Thyroid gland (tissue), 4 donors: Measurements from ENCODE around the gene BCL11B. TPM values are rescaled to one million over a fixed set of nuclear protein-coding genes. Genes with fewer than 3 reads are reported as not detected.
A peak's percentile ranks its signal among the peaks of the same experiment; 100 is the strongest.
"Not testable (repeated sequence)": the region's sequence is repeated elsewhere in the genome, so short reads cannot be mapped to it uniquely, and the experiment has no call there.

Experiments
- DNase-seq, 2 donors: peaks; one replicate each; pipeline ENCODE4 v3.0.0-alpha.2; 2019
- H3K27ac ChIP-seq, 3 donors: fragments of 200-600 bp; sonication (generic); 1 replicate in 2 of 3; 2 replicates in 1 of 3; pipeline ENCODE4 v1.5.1; 2016 to 2019; ENCODE audit warnings: mild to moderate bottlenecking in 1 of 3, moderate library complexity in 1 of 3
- H3K27me3 ChIP-seq: fragments of 200-600 bp; sonication (generic); one replicate; pipeline ENCODE4 v1.5.1; 2019
- H3K36me3 ChIP-seq, 2 donors: fragments of 200-600 bp; sonication (generic); one replicate each; pipeline ENCODE4 v1.5.1; 2016 to 2019
- H3K4me1 ChIP-seq, 2 donors: fragments of 200-600 bp; sonication (generic); one replicate each; pipeline ENCODE4 v1.5.1; 2017 to 2019
- H3K4me3 ChIP-seq, 3 donors: fragments of 200-600 bp; sonication (generic); replicated peaks in 1 of 3; 1 replicate in 2 of 3; 2 replicates in 1 of 3; pipeline ENCODE4 v1.5.1; 2016; ENCODE audit warnings: mild to moderate bottlenecking in 1 of 3
- H3K9me3 ChIP-seq: fragments of 200-600 bp; sonication (generic); one replicate; pipeline ENCODE4 v1.5.1; 2017
- POLR2A ChIP-seq, 2 donors: fragments of 450-650 bp; IDR thresholded peaks; one replicate each; pipeline ENCODE4 v1.6.1; 2017; ENCODE audit warnings: antibody characterized with exemption in 2 of 2, mild to moderate bottlenecking in 2 of 2, moderate library complexity in 1 of 2
- WGBS, 2 donors: methylation state at CpG; one replicate each; pipeline ENCODE4 v1.1.5; 2017; 5-methylcytosine and 5-hydroxymethylcytosine counted together
- intact Hi-C: fragments of 100-400 bp; cut with DNase I; formaldehyde crosslinking; loops from one replicate; pipeline ENCODE4 v1.15.1; 2023
- total RNA-seq, 4 donors: library from RNA; depleted of rRNA; stranded (reverse); fragments of >200 nt; gene quantifications; one replicate each; pipeline ENCODE4 v1.2.3, GENCODE V29; 2016
- TF ChIP-seq, protein P1 (sequence below), 6 experiments: fragments of 200-600 bp in 3 of 6; fragments of 450-650 bp in 3 of 6; sonication (generic) in 3 of 6; IDR thresholded peaks; one replicate each; pipeline ENCODE4 v1.5.1; 2016 to 2019; ENCODE audit warnings: antibody characterized with exemption in 6 of 6, mild to moderate bottlenecking in 2 of 6, inconsistent platforms in 1 of 6, moderate library complexity in 1 of 6

BCL11B gene
- total RNA-seq, 4 donors from 2014 or later, result 0.81 to 4.3 (median 2.3) TPM

DNA sequence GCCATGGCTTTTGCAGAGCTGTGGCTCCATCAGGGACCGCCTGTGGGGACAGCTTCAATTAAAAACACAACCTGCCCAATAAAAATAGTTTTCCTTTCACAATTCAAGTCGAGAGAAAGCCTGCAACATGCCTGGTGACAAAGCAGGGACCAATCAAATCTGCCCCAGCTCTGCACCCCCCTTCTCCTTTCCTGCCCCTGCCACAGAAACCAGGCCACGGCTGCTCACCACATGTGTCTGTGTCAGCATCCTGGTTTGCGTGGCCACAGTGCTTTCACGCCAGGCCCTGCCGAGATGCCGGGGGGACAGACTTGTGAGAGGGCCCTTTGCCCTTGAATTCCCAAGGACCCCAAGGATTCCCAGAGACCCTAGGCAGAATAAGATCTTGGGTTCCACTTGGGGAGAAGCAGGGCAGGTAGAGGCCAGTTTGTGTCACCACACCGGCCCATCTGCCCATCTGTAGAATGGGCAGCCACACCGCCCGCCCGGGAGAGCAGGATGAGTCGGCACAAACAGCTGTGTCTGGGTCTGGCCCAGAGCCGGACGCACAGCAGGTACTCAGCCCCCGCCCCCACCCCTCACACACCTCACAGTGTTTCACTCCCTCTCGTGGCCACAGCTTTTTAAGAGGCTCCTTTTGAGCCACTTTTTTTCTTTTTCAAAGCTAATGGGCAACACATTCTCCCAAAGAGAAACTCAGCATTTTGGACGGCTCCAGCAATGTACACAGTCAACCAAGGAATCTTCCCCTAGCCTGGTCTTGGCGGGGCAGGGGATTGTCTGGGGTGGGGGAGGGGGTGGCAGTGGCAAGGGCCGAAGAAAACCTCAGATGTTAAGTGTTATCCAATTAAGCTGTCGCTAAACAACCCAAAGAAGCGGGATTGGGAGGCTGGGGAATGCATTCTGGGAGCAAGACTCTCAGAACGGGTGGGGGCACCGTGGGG lies 41.5 kb downstream of the BCL11B start:
- Histone ChIP-seq H3K9me3 (no peaks in the 10 kb centered on the region), H3K4me3 (peak overlapping the region in 1 of 3 donors; percentile 36), H3K27ac (peak overlapping the region; percentile 58 to 77 (median 69)), H3K4me1 (peaks cover 13 to 33% of the 10 kb centered on the region in 2 donors), H3K36me3 (no peaks in the 10 kb centered on the region), H3K27me3 (no peaks in the 10 kb centered on the region)
- 32 to 45% methylated on average over 23 of the region's 23 CpGs for WGBS, 2 donors
- DNase-seq, result peak; percentile 80 to 86
- intact Hi-C loops, result loop anchor here (10.0 kb wide), 1 partner anchor 326 kb away; no protein-coding TSS in a partner anchor
- TF ChIP-seq POLR2A (IDR thresholded peaks at IDR 0.05), result no peak
- TF ChIP-seq, protein P1, sequence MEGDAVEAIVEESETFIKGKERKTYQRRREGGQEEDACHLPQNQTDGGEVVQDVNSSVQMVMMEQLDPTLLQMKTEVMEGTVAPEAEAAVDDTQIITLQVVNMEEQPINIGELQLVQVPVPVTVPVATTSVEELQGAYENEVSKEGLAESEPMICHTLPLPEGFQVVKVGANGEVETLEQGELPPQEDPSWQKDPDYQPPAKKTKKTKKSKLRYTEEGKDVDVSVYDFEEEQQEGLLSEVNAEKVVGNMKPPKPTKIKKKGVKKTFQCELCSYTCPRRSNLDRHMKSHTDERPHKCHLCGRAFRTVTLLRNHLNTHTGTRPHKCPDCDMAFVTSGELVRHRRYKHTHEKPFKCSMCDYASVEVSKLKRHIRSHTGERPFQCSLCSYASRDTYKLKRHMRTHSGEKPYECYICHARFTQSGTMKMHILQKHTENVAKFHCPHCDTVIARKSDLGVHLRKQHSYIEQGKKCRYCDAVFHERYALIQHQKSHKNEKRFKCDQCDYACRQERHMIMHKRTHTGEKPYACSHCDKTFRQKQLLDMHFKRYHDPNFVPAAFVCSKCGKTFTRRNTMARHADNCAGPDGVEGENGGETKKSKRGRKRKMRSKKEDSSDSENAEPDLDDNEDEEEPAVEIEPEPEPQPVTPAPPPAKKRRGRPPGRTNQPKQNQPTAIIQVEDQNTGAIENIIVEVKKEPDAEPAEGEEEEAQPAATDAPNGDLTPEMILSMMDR (IDR thresholded peaks at IDR 0.05), result peak in 4 of 6 experiments; percentile 19 to 73 (median 48)

DNA sequence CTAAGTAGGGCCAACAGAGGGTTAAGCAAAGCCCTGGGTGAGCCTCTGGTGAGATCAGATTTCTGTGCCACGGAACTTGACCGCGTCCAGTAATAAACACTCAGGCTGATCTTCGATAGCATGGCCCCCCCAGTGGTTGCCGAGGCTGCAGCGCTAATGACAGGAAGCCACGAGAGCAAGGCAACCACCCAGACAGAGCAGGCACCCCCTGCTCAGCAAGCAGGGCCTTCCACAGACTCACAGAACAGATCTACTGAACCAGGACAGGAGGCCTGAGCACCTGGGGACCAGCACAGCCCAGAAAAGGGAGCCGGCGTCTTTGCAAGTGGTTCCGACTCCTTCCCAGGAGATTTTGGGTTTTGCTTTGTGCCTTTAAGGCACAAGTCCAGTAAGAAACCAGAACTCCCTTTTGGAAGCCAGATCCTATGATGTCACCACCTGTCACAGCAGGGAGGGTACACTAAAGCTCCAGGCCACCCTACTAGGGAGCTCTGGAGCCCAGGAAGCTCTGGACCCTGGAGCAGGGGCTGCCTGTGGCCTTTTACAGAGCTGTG lies 42.3 kb downstream of the BCL11B start:
- Histone ChIP-seq H3K9me3 (no peaks in the 10 kb centered on the region), H3K27me3 (no peaks in the 10 kb centered on the region), H3K27ac (peak overlapping the region; percentile 58 to 77 (median 69)), H3K4me3 (no peak overlapping the region), H3K4me1 (peaks cover 13 to 33% of the 10 kb centered on the region in 2 donors), H3K36me3 (no peaks in the 10 kb centered on the region)
- TF ChIP-seq POLR2A (IDR thresholded peaks at IDR 0.05), result no peak
- TF ChIP-seq, protein P1 (IDR thresholded peaks at IDR 0.05), result no peak
- WGBS, 2 donors, result 29 to 43% methylated on average over 6 to 9 of the region's 10 CpGs
- intact Hi-C loops, result loop anchor here (10.0 kb wide), 1 partner anchor 325 kb away; no protein-coding TSS in a partner anchor
- peak; percentile 52 to 55 for DNase-seq

DNA sequence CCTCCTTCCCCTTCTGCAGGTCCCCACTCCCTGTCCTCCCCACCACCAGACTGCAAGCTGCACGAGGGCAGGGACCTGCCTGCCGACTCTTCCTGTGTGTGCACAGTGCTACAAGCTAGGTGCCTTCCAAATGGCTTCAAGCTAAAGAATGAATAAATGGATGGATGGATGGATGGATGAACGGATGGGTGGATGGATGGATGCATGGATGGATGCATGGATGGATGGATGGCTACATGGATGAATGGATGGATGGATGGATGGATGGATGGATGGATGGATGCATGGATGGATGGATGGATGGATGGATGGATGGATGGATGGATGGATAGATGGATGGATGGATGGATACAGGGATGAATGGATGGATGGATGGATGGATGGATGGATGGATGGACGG lies 43.2 kb downstream of the BCL11B start:
- not testable (repeated sequence) for H3K27me3 ChIP-seq, DNase-seq
- 88 to 96% methylated on average over 4 of the region's 4 CpGs for WGBS, 2 donors

DNA sequence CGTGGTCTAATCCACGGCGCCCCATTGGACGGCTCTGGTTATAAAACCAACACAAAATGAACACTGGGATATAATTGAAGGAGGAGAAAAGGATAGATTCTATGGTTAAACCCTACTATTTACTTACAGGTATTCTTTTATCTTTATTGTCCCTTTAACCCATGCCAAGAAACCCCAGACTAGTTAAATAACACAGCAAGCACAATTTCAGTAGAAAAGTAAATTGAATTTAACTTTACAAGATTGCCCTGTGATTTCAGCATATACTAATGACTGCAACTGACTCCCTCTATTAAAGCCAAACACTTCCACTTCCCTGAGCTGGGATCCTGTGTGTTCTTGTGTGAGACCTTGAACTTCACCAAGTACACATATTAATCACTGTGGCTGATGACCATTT lies 45.3 kb downstream of the BCL11B start:
- H3K9me3 ChIP-seq, result no peaks in the 10 kb centered on the region
- no peak for TF ChIP-seq POLR2A (IDR thresholded peaks at IDR 0.05)
- TF ChIP-seq, protein P1 (IDR thresholded peaks at IDR 0.05), result no peak
- 97 to 98% methylated on average over 4 of the region's 4 CpGs for WGBS, 2 donors
- no peak overlapping the region for H3K27ac ChIP-seq
- no peaks in the 10 kb centered on the region for H3K27me3 ChIP-seq
- intact Hi-C loops, result no loop called here
- no peak overlapping the region for H3K4me3 ChIP-seq
- H3K4me1 ChIP-seq, result peaks cover 8 to 25% of the 10 kb centered on the region in 2 donors
- no peak for DNase-seq
- H3K36me3 ChIP-seq, result no peaks in the 10 kb centered on the region

More for the DNA sequence above, 43.2 kb downstream of the BCL11B start:
- H3K27ac ChIP-seq, H3K36me3 ChIP-seq, intact Hi-C loops, H3K4me3 ChIP-seq, H3K9me3 ChIP-seq: not testable (repeated sequence)
- peaks cover 13 to 33% of the 10 kb centered on the region in 2 donors for H3K4me1 ChIP-seq

DNA sequence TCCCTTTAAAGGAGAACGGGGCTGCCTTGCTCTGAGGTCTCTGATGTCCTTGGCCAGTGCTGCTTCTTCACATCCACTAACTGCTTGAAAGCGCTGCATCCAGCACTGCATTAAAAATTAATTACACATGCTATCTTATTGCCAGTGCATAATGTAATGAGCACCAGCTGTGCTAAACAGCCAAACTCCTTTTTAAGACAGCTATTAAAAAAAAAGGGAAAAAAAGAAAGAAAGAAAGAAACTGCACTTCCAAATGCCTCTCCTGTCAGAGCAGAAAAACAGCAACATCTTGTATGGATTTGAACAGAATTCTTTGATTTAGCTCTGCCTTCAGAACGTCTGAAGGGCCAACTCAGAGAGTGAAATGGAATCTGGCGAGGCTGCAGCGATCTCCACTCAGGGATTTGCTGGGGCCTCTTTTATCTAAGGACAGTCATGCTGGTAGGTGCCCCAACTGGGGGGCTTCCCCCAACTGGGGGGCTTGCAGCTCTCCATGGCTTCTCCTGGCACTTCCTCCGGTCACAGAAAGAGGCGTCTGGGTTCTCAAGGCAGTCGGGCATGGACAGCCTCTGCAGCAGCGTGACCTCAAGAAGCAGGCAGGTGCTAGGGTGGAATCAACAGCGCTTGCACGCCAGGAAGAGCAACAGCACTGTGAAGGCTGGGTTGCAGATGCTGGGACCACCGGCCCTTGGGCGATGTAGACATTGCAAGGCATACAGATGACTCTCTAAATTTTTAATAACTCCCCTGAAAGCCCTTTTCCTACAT lies 46.4 kb downstream of the BCL11B start:
- TF ChIP-seq, protein P1 (IDR thresholded peaks at IDR 0.05), result no peak
- TF ChIP-seq POLR2A (IDR thresholded peaks at IDR 0.05), result no peak
- Histone ChIP-seq H3K9me3 (no peaks in the 10 kb centered on the region), H3K4me1 (peaks cover 0 to 18% of the 10 kb centered on the region in 2 donors), H3K27me3 (no peaks in the 10 kb centered on the region), H3K27ac (no peak overlapping the region), H3K4me3 (no peak overlapping the region), H3K36me3 (no peaks in the 10 kb centered on the region)
- 47 to 51% methylated on average over 10 to 13 of the region's 13 CpGs for WGBS, 2 donors
- peak; percentile 54 to 55 for DNase-seq
- intact Hi-C loops, result no loop called here
